Pulmonary artery endothelial cell (primary cell): Measurements from ENCODE around the gene OTUB2. TPM values are rescaled to one million over a fixed set of nuclear protein-coding genes. Genes with fewer than 3 reads are reported as not detected.
A peak's percentile ranks its signal among the peaks of the same experiment; 100 is the strongest.
"Not testable (repeated sequence)": the region's sequence is repeated elsewhere in the genome, so short reads cannot be mapped to it uniquely, and the experiment has no call there.

Experiments used
- DNase-seq: peaks from one replicate; pipeline ENCODE4 v3.0.0-alpha.2; 2011; ENCODE audit warnings: low read depth, low spot score
- total RNA-seq: library from RNA; depleted of rRNA; stranded (reverse); fragments of >200 nt; gene quantifications from 2 replicates; pipeline ENCODE4 v1.2.3, GENCODE V29; 2014

Gene OTUB2
- total RNA-seq, 1 donor from 2014 or later, result 0.53 TPM

DNA sequence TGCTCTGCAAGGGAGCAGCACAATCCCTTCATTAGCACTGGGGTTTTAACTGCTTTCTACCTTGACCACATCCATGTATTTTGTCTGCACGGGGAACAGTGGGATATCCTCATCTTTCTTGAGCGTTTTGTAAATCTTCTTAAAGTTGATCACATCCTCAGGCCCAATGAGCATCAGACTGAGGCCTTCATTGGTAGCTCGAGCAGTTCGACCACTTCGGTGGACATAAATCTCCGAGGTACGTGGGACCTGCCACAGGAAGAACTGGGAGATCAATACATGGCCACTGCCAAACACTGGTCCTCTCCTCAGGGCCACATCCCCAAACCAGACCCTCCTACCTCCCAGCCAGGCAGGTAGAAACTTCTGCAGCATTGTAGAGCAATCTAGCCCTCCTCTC, 28.8 kb downstream of the OTUB2 start:
- no peak for DNase-seq

DNA sequence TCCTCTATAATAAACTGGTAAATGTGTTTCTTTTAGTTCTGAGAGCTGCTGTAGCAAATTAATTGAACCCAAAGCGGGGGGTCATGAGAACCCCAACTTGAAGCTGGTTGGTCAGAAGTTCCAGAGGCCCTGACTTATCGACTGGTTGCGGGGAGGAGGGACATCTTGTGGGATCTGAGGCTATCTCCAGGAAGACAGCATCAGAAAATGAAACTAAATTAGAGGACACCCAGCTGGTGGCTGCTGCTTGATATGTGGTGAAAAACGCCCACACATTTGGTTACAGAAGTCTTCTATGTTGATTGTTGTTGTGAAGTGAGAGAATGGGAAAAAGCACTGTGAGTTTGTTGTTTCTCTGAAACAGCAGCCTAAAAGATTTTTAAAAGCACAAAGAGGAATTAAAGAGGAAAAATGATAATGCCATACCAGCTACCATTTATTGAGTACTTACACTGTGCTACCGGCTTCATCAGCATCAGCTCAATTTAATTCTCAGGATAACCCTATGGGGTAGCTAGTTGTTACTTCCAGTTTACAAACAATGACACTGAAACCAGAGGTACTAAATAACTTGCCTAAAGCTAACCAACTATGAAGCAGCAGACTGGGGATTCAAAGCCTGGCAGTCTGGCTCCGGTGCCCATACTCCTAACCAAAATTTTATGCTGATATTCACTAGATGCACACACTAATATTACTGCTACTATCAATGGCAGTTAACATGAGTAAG, 30.6 kb downstream of the OTUB2 start:
- no peak for DNase-seq

- no peak for DNase-seq
Observed at GRCh38 chr14:94058128-94058673, 32.1 kb downstream of the OTUB2 start.

GRCh38 chr14:94058674-94059138, 32.6 kb downstream of the OTUB2 start:
- no peak for DNase-seq

DNA sequence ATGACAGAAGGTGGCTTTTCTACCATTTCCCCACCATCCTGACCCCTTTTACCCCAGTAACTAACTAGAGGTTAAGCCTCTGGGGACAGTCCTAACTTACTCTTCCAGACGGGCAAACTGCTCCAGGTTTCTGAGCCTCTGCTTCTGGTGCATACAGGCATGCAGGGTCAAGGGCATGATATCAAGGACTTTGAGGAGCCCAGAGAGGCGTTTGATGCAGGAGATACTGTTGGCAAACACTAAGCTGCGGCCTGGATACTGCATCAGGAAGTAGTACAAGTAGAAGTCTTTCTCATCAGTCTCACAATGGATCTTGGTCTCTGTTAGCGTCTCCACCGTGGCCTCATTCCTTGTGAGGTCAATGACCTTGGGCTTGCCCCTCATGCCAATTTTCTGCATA, 33.9 kb downstream of the OTUB2 start:
- no peak for DNase-seq

GRCh38 chr14:94062344-94062940, 36.3 kb downstream of the OTUB2 start:
- no peak for DNase-seq

GRCh38 chr14:94066089-94066676, 40.0 kb downstream of the OTUB2 start:
- no peak for DNase-seq

DNA sequence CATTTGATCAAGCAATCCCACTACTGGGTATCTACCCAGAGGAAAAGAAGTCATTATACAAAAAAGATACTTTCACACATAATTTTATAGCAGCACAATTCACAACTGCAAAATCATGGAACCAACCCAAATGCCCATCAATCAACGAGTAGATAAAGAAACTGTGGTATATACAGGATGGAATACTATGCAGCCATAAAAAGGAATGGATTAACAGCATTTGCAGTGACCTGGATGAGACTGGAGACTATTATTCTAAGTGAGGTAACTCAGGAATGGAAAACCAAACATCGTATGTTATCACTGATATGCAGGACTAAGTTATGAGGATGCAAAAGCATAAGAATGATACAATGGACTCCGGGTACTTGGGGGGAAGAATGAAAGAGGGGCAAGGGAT, 45.9 kb downstream of the OTUB2 start:
- not testable (repeated sequence) for DNase-seq

- no peak for DNase-seq
Observed at GRCh38 chr14:94074534-94074933, 48.4 kb downstream of the OTUB2 start.

- DNase-seq, result no peak
Observed at GRCh38 chr14:94075008-94075407, 48.9 kb downstream of the OTUB2 start.

DNA sequence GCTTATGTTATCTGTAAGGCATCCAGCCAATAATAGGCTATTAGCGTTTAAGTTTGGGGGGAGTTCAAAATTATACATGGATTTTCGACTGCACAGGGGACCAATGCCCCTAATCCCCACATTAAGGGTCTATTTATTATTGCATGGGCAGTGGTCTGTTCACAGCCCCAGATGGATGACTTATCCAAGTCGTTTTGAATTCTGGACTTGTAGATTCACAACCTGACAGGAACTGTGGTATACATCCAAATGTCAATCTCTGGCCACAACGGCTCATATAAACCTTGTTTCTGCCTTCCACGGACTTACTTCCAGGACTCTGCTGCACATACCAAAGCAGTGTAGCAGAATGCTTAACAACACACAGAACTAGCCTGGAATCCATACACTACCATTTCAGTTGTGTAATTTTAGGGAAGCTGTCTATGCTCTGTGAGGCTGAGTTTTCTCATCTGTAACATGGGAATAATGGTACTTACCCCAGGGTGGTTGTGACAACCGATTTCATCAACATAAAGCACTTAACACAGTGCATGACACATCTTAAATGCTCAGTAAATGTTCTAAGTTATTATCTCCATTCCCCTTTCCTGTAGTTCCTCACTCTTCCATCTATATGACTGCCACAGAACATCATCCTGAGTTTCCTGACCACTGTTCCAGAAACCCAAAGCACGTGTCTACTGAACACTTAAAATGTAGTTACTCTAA, 51.1 kb downstream of the OTUB2 start:
- no peak for DNase-seq

DNA sequence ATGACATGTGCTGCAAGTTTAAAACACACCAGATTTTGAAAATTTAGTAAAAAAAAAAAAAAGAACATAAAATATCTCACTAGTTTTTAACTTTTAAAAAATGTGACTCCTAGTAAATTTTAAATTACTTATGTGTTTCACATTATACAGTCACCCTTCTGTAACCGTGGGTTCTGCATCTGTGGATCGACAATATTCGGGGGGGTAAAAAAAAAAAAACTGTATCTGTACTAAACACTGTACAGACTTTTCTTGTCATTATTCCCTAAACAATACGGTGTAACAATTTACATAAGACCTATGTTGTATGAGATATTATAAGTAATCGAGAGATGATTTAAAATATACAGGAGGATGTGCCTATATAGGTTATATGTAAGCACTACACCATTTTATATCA, 51.7 kb downstream of the OTUB2 start:
- no peak for DNase-seq

GRCh38 chr14:94079891-94080620, 53.9 kb downstream of the OTUB2 start:
- no peak for DNase-seq

- peak; percentile 78 for DNase-seq
Observed at GRCh38 chr14:94080621-94081385, 54.7 kb downstream of the OTUB2 start, which contains the start of the genes DDX24 and IFI27L1. Gene DDX24, minus strand, starts transcription at chr14:94081202. Its CDS starts 1,460 bp downstream, at chr14:94079742. Gene IFI27L1, plus strand, starts transcription at chr14:94081310. Its CDS starts 15,628 bp downstream, at chr14:94096938.

- no peak for DNase-seq
Observed at GRCh38 chr14:94081386-94081820, 55.3 kb downstream of the OTUB2 start.

DNA sequence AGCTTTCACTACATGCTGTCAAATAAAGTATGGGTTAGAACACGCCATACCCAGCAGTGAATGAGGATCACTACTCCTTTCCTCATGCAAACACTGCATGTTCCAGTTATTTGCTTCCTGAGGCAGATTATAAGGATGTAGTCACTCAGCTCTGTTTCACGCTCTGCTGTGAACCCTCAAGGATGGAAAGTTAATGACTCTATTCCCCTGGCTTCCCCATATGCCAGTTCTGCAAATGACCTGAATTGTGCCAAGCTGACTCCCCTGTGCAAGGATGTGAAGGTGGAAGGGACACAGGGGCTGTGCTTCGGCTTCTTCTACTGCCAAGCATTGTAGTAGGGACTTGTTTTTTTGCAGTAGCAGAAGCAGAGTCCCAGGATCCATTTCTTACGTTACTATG, 61.8 kb downstream of the OTUB2 start:
- DNase-seq, result no peak

GRCh38 chr14:94088516-94088915, 62.4 kb downstream of the OTUB2 start:
- DNase-seq, result no peak

- DNase-seq, result no peak
Observed at GRCh38 chr14:94089479-94089878, 63.3 kb downstream of the OTUB2 start.

GRCh38 chr14:94093418-94093817, 67.3 kb downstream of the OTUB2 start:
- DNase-seq, result no peak

DNA sequence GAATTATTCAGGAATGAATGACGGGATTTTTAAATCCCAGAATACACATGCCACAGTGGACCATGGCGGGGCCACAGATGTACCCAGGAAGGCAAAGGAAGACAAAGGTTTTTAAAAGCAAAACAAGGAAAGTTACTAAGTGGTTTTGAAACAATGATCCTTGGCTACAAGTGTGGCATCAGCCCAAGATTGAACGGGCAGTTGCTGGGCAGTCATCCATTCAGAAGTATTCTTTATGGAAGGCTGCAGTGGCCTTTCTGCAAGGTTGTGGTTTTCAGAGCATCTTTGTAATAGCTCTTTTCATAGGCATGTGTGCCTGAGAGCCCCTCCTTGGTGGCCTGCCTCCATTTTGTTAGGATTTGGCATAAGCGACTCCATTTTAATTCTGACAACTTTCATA, 71.0 kb downstream of the OTUB2 start:
- no peak for DNase-seq
